Thyroid gland (tissue), 4 donors: ENCODE measurements around the gene SALL1.

Experiments
- CTCF ChIP-seq, 6 experiments: fragments of 200-600 bp in 3 of 6; fragments of 450-650 bp in 3 of 6; sonication (generic) in 3 of 6; IDR thresholded peaks; one replicate each; pipeline ENCODE4 v1.5.1; 2016 to 2019; ENCODE audit warnings: antibody characterized with exemption in 6 of 6, mild to moderate bottlenecking in 2 of 6, inconsistent platforms in 1 of 6, moderate library complexity in 1 of 6
- POLR2A ChIP-seq, 2 donors: fragments of 450-650 bp; IDR thresholded peaks; one replicate each; pipeline ENCODE4 v1.6.1; 2017; ENCODE audit warnings: antibody characterized with exemption in 2 of 2, mild to moderate bottlenecking in 2 of 2, moderate library complexity in 1 of 2

GRCh38 chr16:51103590-51103989, 47.5 kb downstream of the SALL1 start:
- no peak for TF ChIP-seq CTCF (IDR thresholded peaks at IDR 0.05)
- no peak for TF ChIP-seq POLR2A (IDR thresholded peaks at IDR 0.05)
